H1 (cell line): ENCODE measurements around the gene CD300A. TPM values are rescaled to one million over a fixed set of nuclear protein-coding genes. Genes with fewer than 3 reads are reported as not detected.

Source experiments
- CTCF ChIA-PET: fragments of 300-600 bp; sonication (Branson Sonifier 250); formaldehyde crosslinking; loops from one replicate; lab custom pipeline; 2021; ENCODE audit not compliant: partially characterized antibody; lab: Charles Lee
- POLR2A ChIA-PET: fragments of 300-600 bp; sonication (Branson Sonifier 250); formaldehyde crosslinking; loops from one replicate; lab custom pipeline; 2021; ENCODE audit warnings: inconsistent platforms; ENCODE audit not compliant: partially characterized antibody; lab: Charles Lee
- DNase-seq, 2 experiments: peaks; one replicate each; pipeline versions ENCODE4 v3.0.0 to v3.0.0-alpha.2; 2010 to 2022; ENCODE audit warnings: low spot score in 2 of 2, low read depth in 1 of 2, mixed read lengths in 1 of 2
- FAIRE-seq: peaks from 2 replicates; lab custom pipeline; 2011; peaks lifted over from hg19 to GRCh38; lab: Jason Lieb, UNC
- H2AFZ ChIP-seq: 2 replicates; pipeline ENCODE4 v1.8.1; 2012; ENCODE audit warnings: low read length, inconsistent platforms
- H2AK5ac ChIP-seq: 2 replicates; pipeline ENCODE4 v1.6.1; 2013; ENCODE audit warnings: low read depth, low read length
- H2BK120ac ChIP-seq: replicated peaks from 2 replicates; pipeline ENCODE3; 2013; ENCODE audit warnings: low read depth, low read length, inconsistent platforms
- H2BK12ac ChIP-seq: 2 replicates; pipeline ENCODE4 v1.6.1; 2013; ENCODE audit warnings: low read depth, low read length
- H2BK15ac ChIP-seq: 2 replicates; pipeline ENCODE4 v1.6.1; 2013; ENCODE audit warnings: low read length
- H2BK20ac ChIP-seq: 2 replicates; pipeline ENCODE4 v1.6.1; 2013; ENCODE audit warnings: low read length
- H2BK5ac ChIP-seq: 2 replicates; pipeline ENCODE4 v1.6.1; 2013; ENCODE audit warnings: low read depth, low read length
- H3K14ac ChIP-seq: 2 replicates; pipeline ENCODE4 v1.6.1; 2013; ENCODE audit warnings: inconsistent platforms; ENCODE audit not compliant: insufficient read length
- H3K18ac ChIP-seq: 2 replicates; pipeline ENCODE4 v1.6.1; 2013; ENCODE audit warnings: low read length; ENCODE audit errors: extremely low read depth
- H3K23ac ChIP-seq: 2 replicates; pipeline ENCODE4 v1.6.1; 2013; ENCODE audit warnings: inconsistent platforms; ENCODE audit not compliant: insufficient read length
- H3K23me2 ChIP-seq: 2 replicates; pipeline ENCODE4 v1.6.1; 2013; ENCODE audit warnings: low read depth, low read length
- H3K27ac ChIP-seq: 2 replicates; pipeline ENCODE4 v1.6.1; 2011; ENCODE audit warnings: low read depth, low read length, inconsistent platforms
- H3K27me3 ChIP-seq, 4 experiments: replicated peaks in 1 of 4; 1 replicate in 1 of 4; 2 replicates in 3 of 4; pipeline versions ENCODE4 v1.6.1 to v1.8.1; 2011 to 2013; ENCODE audit warnings: low read length in 3 of 4, mild to moderate bottlenecking in 3 of 4, inconsistent platforms in 2 of 4, mixed read lengths in 2 of 4, moderate library complexity in 1 of 4; ENCODE audit not compliant: control insufficient read depth in 3 of 4, insufficient read depth in 3 of 4; ENCODE audit errors: extremely low read depth in 1 of 4
- H3K36me3 ChIP-seq, 4 experiments: 2 replicates each; pipeline versions ENCODE4 v1.6.1 to v1.8.1; 2011 to 2013; ENCODE audit warnings: mild to moderate bottlenecking in 4 of 4, low read length in 3 of 4, moderate library complexity in 2 of 4, control low read depth in 1 of 4, inconsistent platforms in 1 of 4; ENCODE audit not compliant: insufficient read depth in 4 of 4, control insufficient read depth in 2 of 4
- H3K4ac ChIP-seq: replicated peaks from 2 replicates; pipeline ENCODE3; 2013; ENCODE audit warnings: low read length, low read depth, mixed read lengths, inconsistent platforms; ENCODE audit not compliant: insufficient read length
- H3K4me1 ChIP-seq, 4 experiments: replicated peaks in 1 of 4; 1 replicate in 1 of 4; 2 replicates in 3 of 4; pipeline versions ENCODE4 v1.6.1 to v1.8.1; 2011 to 2013; ENCODE audit warnings: low read length in 3 of 4, inconsistent platforms in 2 of 4, mixed read lengths in 1 of 4; ENCODE audit not compliant: insufficient read depth in 4 of 4, control insufficient read depth in 3 of 4
- H3K4me2 ChIP-seq, 2 experiments: 2 replicates each; pipeline versions ENCODE4 v1.6.1 to v1.8.1; 2011 to 2013; ENCODE audit warnings: low read depth in 2 of 2, low read length in 2 of 2, control low read depth in 1 of 2, inconsistent platforms in 1 of 2, mild to moderate bottlenecking in 1 of 2; ENCODE audit not compliant: insufficient read depth in 1 of 2
- H3K4me3 ChIP-seq, 4 experiments: fragments of 200-600, 300-600 bp in 1 of 4; sonication (generic), shearing (Covaris generic), sonication (Bioruptor Twin) in 1 of 4; 2 replicates each; pipeline versions ENCODE4 v1.5.1 to v1.8.1; 2011 to 2016; ENCODE audit warnings: low read length in 4 of 4, low read depth in 3 of 4, control low read depth in 2 of 4, inconsistent platforms in 2 of 4, mild to moderate bottlenecking in 2 of 4, mixed read lengths in 1 of 4, moderate library complexity in 1 of 4; ENCODE audit not compliant: insufficient read depth in 2 of 4; ENCODE audit errors: extremely low read depth in 1 of 4
- H3K56ac ChIP-seq: replicated peaks from 2 replicates; pipeline ENCODE3; 2013; ENCODE audit warnings: low read depth, mild to moderate bottlenecking, mixed read lengths, low read length, inconsistent platforms; ENCODE audit not compliant: insufficient read length
- H3K79me1 ChIP-seq: 2 replicates; pipeline ENCODE4 v1.6.1; 2013; ENCODE audit warnings: low read depth, low read length, control low read depth
- H3K79me2 ChIP-seq, 2 experiments: 2 replicates each; pipeline versions ENCODE4 v1.6.1 to v1.8.1; 2012 to 2013; ENCODE audit warnings: low read length in 2 of 2, mild to moderate bottlenecking in 2 of 2, inconsistent platforms in 1 of 2; ENCODE audit not compliant: insufficient read depth in 2 of 2, control insufficient read depth in 1 of 2
- H3K9ac ChIP-seq, 4 experiments: replicated peaks in 1 of 4; 1 replicate in 1 of 4; 2 replicates in 3 of 4; pipeline versions ENCODE4 v1.6.1 to v1.8.1; 2011 to 2013; ENCODE audit warnings: low read depth in 3 of 4, low read length in 3 of 4, control low read depth in 2 of 4, mild to moderate bottlenecking in 2 of 4, moderate library complexity in 2 of 4, inconsistent platforms in 1 of 4; ENCODE audit errors: extremely low read depth in 1 of 4
- H3K9me3 ChIP-seq, 2 experiments: 2 replicates each; pipeline versions ENCODE4 v1.6.1 to v1.8.1; 2012 to 2013; ENCODE audit warnings: mild to moderate bottlenecking in 2 of 2, moderate library complexity in 2 of 2, control low read depth in 1 of 2, inconsistent platforms in 1 of 2, low read depth in 1 of 2, low read length in 1 of 2, mixed read lengths in 1 of 2; ENCODE audit not compliant: insufficient read depth in 2 of 2
- H4K20me1 ChIP-seq, 2 experiments: replicated peaks in 1 of 2; 2 replicates each; pipeline versions ENCODE3 to v1.8.1; 2011 to 2013; ENCODE audit warnings: inconsistent platforms in 2 of 2, low read length in 2 of 2, mild to moderate bottlenecking in 1 of 2; ENCODE audit not compliant: insufficient read depth in 2 of 2, control insufficient read depth in 1 of 2
- H4K5ac ChIP-seq: 2 replicates; pipeline ENCODE4 v1.6.1; 2013; ENCODE audit warnings: low read length, low read depth, mixed read lengths, inconsistent platforms; ENCODE audit not compliant: insufficient read length
- H4K8ac ChIP-seq: 2 replicates; pipeline ENCODE4 v1.8.0; 2013; ENCODE audit warnings: mild to moderate bottlenecking, moderate library complexity, low read length, inconsistent platforms; ENCODE audit not compliant: insufficient read depth; ENCODE audit errors: extremely low read depth
- H4K91ac ChIP-seq: replicated peaks from 2 replicates; pipeline ENCODE3; 2013; ENCODE audit warnings: low read length, mixed read lengths, inconsistent platforms; ENCODE audit not compliant: insufficient read length
- PHF8 ChIP-seq: fragments of 200-600 bp; sonication (generic); conservative IDR thresholded peaks from 2 replicates; pipeline ENCODE4 v1.7.1; 2012; ENCODE audit warnings: low read depth, mild to moderate bottlenecking, inconsistent platforms, low read length, moderate library complexity
- WGBS, 2 experiments: shearing (Covaris generic) in 1 of 2; methylation state at CpG; one replicate each; pipeline versions ENCODE4 v1.1.6 to v1.1.7; 2013 to 2015; ENCODE audit warnings: low lambda C conversion rate in 2 of 2, mixed read lengths in 2 of 2, inconsistent platforms in 1 of 2, low coverage in 1 of 2, missing lambda C conversion rate in 1 of 2; ENCODE audit not compliant: insufficient replicate concordance in 2 of 2, insufficient coverage in 1 of 2, insufficient read length in 1 of 2; ENCODE audit errors: extremely low coverage in 1 of 2, missing lambda C conversion rate in 1 of 2; 5-methylcytosine and 5-hydroxymethylcytosine counted together
- polyA plus RNA-seq, 7 experiments: library from polyadenylated mRNA; depleted of rRNA in 3 of 7; stranded (reverse) in 5 of 7; unstranded in 2 of 7; fragments of >200 nt in 5 of 7; fragments of 200-250 nt in 2 of 7; gene quantifications; 1 replicate in 5 of 7; 2 replicates in 1 of 7; 4 replicates in 1 of 7; pipeline versions ENCODE4 v1.2.1 to v1.2.3, GENCODE V29; 2011 to 2013; ENCODE audit warnings: missing spikeins in 2 of 7, mixed read lengths in 2 of 7
- total RNA-seq: library from RNA; stranded (reverse); fragmentation: NEBNext Ultra II Directional; extraction: Animal tissue kit (Norgen Biotek cat#: 25700); gene quantifications from 2 replicates; pipeline ENCODE4 v1.2.1, GENCODE V29; 2021

CD300A gene
- total and polyA plus RNA-seq, 2 of the 8 experiments (the other 6 are each of a cell fraction or from before 2014, with no cell fraction given) = 0.52 to 1.3 TPM

DNA sequence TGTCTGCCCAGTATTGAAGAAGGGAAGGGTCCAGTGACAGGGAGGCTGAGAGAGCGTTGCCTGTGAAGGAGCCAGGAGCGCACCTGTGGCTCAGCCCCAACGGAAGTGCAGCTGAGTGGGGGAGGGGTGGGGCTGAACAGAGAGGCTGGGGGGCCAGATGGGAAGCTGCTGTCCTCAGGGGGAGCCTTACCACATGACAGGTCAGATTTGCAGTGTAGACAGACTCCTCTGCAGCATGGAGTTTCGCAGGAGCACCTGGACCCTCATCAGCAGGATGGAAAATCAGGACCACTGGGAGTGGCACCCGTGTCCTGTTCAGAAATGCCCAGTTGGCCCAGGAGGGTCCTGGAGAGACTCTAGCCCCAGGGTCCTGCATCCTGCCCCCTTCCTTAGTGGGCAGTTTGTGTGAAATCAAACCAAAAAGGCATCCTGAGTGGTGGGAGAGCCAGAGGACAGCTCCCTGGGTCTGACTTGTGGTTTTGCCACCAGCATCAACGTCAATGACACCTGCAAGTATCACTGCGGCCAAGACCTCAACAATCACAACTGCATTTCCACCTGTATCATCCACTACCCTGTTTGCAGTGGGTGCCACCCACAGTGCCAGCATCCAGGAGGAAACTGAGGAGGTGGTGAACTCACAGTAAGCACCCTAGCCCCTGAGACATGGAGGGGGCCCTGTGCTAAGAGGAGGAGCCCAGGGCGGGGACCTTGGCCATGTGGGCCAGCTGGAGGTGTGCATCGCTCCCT, 7.8 kb downstream of the CD300A start:
- no peak overlapping the region for H3K14ac ChIP-seq
- no peak for TF ChIP-seq PHF8
- TF ChIP-seq, all 59 proteins: peak for 0
- WGBS, 2 experiments = 82% methylated on average over 8 of the region's 9 CpGs; no CpG with 5 or more reads in 1 of the 2 experiments
- H3K36me3 ChIP-seq = no peaks in the 10 kb centered on the region
- H3K27me3 ChIP-seq = no peaks in the 10 kb centered on the region; a peak in 1 of 7 replicates
- no peak overlapping the region for H4K91ac ChIP-seq
- no peaks in the 10 kb centered on the region for H4K20me1 ChIP-seq
- H2BK15ac ChIP-seq = no peak overlapping the region
- H3K23ac ChIP-seq = no peak overlapping the region
- H3K79me1 ChIP-seq = no peaks in the 10 kb centered on the region
- H2AK5ac ChIP-seq = no peak overlapping the region; the same call in 1 of the 2 replicates
- no peak overlapping the region for H4K5ac ChIP-seq
- no peak overlapping the region for H2BK12ac ChIP-seq
- no peak overlapping the region for H2AFZ ChIP-seq
- no peak overlapping the region for H3K18ac ChIP-seq
- peaks cover 7 to 13% of the 10 kb centered on the region in 2 experiments; a peak in 2 of 4 replicates for H3K9me3 ChIP-seq
- H3K56ac ChIP-seq = no peak overlapping the region
- no peaks in the 10 kb centered on the region for H3K79me2 ChIP-seq
- POLR2A ChIA-PET = interaction anchor here (1.1 kb wide), 1 partner anchor 13 kb away, joined by 3 read pairs; no protein-coding TSS in a partner anchor
- no peak overlapping the region for H2BK120ac ChIP-seq
- H3K4me1 ChIP-seq = no peaks in the 10 kb centered on the region
- no peak overlapping the region for H3K4me2 ChIP-seq
- no peak overlapping the region for H3K4me3 ChIP-seq
- FAIRE-seq (no peak), DNase-seq (no peak)
- H4K8ac ChIP-seq = no peak overlapping the region
- H2BK5ac ChIP-seq = no peak overlapping the region
- H3K27ac ChIP-seq = no peak overlapping the region
- CTCF ChIA-PET = interaction anchor here (1.6 to 4.1 kb wide), 3 partner anchors 10 to 101 kb away, joined by 3 to 25 read pairs (median 9); no protein-coding TSS in a partner anchor
- no peak overlapping the region for H2BK20ac ChIP-seq
- H3K4ac ChIP-seq = no peak overlapping the region
- H3K9ac ChIP-seq = no peak overlapping the region
- no peaks in the 10 kb centered on the region for H3K23me2 ChIP-seq
